Glomerular visceral epithelial cell (primary cell): Measurements from ENCODE around the gene NPTXR.

Experiments
- DNase-seq: peaks from one replicate; pipeline ENCODE4 v3.0.0-alpha.2; 2016; ENCODE audit errors: extremely low spot score

Gene NPTXR

DNA sequence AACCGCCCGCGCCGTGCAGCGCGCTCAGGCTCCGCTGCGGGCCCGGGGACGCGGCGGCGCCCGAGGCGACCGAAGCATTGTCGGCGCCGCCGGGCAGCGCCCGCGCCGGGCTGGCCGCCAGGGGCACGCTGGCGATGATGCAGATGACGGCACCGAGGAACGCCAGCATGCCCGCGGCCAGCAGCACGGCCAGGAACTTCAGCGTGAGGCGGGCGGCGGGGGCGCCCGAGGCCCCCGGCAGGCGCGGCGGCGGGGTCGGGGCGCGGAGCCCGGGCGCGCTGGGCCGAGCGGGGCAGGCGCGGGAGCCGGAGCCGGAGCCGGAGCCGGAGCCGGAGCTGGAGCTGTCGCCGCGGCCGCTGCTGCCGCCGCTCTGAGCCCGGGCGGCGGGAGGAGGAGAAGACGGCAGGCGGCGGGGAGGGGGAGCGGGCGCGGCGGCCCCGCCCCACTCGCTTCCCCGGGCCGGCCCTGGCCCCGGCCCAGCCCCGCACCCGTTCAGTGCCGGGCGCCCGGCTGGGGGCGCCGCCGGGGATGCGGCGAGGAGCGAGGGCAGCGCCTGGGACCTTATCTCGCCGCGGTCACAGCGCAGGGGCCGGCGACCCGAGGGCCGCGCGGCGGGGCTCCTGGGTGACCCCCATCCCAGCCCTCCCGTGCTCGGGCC is at the start of gene NPTXR:
Gene NPTXR, minus strand, starts transcription at position 372 of the 658 bp plus-strand sequence.
- DNase-seq: peak; percentile 47

DNA sequence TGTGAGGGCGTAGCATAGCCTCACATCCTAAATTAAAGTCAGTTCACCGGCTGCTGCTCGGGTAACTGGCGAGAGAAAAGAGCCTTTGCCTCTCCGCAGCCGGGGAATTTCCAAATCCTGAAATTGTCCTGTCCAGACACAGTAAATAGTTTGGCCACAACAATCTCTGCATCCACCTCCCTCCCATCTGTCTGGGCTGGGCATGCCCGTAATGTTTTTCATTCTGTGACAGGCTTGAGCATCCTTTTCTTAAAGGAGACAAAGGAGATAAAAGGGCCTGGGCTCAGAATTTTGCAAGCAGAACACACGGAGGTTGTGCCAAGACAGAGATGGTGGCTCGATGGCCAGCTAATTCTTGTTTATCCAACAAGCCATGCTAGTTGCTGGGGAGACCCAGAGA is 47.4 kb upstream of the NPTXR start:
- no peak for DNase-seq

DNA sequence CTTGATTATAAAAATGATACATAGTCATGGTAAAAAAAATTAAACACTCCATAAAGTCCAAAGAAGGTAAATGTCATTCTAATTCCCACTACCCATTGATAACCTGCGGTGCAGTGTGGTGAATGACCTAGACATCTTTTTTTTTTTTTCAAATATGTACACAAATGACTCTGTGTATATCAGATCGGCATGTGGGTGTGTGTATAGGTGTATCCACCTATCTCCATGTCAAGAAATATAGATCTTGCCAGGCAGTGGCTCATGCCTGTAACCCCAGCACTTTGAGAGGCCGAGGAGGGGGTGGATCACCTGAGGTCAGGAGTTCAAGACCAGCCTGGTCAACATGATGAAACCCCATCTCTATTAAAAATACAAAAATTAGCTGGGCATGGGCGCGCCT is 46.5 kb upstream of the NPTXR start:
- DNase-seq: no peak

DNA sequence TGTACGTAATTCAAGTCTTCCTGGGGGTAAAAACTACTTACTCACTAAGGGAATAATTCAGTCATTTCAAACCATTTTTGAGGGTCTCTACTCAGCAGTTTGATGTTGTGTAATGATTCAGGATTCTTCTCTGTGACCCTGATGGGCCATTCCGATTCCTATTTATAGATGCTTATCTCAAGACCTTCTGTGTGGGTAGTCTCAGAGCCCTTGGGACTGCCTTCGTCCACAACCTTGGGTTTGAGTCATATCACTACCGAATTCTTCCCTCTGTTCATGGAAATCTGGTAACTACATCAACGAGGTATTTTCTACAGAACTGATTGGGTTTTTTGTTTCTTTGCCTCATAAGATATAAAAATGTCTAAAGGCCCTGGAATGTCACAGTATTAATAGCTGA is 42.5 kb upstream of the NPTXR start:
- no peak for DNase-seq

DNA sequence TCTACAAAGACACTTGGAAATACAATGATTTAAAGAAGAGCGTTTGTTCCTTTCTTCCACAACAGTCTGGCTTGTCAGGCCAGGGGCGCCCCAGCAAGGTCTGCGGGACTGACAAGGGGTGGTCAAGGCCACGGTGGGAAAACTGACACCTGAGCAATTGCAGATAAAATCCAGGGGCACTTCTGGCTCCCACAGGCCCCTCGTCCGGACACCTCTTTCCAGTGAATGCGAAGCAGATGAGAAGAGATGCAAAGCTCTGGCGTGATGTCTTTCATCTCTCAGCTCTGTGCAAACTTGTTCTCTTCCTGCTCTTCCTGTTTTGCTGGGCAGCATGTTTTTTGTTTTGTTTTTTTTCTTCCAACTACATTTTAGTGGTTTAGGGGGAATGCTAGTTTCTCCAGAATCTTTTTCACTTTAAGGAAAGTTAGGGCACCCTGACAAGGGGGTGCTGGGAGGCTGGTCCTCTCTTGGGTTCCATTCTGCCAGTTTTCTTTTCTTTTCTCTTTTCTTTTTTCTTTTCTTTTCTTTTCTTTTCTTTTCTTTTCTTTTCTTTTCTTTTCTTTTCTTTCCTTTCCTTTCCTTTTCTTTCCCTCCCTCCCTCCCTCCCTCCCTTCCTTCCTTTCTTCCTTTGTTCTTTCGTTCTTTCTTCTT is 39.3 kb upstream of the NPTXR start:
- DNase-seq: no peak

DNA sequence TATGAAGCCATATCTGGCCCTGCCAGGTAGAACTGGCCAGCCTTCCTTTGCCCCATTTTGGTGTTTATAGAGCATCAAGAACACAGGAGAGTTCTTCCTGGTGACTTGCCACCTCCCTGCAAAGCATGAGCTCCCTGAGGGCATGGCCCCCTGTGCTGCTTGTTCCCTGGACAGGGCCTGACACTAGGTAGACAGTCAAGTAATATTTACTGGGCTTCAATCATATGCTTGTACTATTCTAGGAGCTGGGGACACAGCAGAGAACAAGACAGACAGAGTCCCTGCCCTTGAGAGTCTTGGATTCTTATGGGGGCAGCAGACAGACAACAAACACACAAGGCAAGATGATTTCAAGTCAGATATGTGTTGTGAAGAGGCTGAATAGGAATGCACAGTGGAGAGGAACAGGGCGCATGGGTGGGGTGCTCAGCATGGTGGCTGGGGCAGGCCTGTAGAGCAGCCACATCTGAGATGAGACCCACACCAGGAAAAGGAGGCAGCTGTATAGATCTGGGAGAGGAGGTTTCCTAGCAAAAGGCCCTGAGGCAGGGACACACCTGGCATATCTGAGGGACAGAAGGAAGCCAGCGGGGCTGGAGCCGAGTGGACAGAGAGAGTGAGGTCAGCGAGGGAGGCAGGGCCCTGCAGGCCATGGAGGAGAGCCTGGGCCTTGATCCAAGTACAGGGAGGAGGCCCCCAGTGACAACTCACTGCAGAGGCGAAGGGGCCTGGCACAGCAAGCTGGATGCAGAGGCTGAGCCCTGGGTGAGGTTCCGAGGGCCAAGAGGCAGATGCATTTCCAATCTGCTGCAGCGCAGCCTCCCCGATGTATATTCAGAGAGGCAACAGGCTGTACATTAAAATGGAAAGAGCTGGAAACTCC is 38.4 kb upstream of the NPTXR start:
- no peak for DNase-seq

DNA sequence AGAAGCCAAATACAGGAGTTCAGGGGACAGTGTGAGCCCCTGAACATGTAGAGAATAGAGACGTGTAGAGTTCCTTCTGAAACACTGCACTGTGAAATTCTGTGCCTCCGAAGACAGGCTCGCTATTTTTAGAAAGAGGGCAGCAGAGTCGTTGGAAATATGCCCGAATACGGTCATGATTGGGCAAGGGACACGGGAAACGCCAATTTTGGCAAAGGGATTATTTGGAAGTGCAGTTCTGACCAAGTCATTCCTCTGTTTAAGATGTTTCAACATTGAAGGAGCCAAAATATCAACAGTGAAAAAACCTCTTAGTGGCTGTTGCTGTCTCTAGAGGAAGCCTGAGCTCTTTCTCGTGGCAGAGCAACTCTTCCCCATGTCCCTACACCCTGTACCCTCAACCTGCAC is 37.6 kb upstream of the NPTXR start:
- DNase-seq: no peak

DNA sequence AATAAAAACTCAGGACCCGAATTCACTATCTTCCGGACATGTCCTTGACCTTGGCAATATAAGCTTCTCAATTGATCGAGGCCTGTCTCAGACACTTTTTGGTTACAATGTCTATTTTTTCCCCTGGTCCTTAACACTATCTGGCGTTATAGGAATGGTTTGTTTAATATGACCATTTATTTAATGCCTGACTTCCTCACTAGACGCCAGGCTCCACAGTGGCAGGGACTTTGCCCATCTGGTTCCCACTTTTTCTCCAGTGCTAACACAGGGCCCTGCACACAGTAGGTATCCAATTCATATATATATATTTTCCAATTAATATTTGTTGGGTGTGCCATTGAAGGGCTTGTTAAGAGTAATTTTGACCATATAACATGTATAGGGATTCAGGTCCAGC is 36.1 kb upstream of the NPTXR start:
- DNase-seq: no peak

DNA sequence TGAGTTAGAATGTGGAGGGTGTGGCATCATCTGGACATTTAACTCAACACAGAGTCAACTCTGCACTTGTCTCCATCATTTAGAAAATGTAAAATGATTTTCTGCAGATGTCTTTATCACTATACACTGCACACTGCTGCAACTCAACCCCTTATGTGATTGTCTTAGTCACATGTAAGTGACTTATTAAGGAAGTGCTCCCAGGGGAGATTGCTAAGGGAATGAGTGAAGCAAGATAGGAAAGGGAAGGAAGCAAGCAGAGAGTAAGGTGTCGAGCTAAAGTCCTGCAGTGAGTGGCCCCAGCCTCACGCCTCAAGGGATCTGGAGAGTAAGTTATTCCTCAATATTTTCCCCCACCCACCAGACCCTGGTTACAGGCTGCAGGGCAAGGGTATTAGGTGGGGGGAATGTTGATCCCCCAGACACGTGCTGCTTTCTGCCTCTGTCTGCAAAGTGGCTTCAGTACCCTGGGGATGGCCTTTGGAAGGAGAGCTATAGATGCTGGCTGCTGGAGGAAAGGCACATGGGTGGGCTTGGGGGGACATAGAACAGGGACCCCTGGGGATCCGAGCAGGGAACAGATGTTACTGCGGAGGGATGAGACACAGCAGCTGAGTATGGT is 35.4 kb upstream of the NPTXR start:
- DNase-seq: no peak

DNA sequence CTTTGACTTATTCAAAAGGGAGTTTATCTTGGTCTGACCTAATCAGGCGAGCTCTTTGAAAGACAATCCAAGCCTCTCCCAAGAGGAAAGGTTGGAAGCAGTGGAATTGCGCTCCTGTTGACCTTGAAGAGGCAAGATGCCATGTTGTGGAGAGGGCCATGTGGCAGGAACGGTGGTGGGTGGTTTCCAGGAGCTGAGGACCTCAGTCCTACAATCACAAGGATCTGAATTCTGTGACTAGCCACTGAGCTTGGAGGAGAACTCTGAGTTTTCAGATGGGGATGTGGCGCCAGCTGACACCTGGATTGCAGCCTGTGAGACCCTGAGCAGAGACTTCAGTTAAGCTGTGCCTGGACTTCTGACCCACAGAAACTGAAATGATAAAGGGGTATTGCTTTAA is 34.2 kb upstream of the NPTXR start:
- no peak for DNase-seq

DNA sequence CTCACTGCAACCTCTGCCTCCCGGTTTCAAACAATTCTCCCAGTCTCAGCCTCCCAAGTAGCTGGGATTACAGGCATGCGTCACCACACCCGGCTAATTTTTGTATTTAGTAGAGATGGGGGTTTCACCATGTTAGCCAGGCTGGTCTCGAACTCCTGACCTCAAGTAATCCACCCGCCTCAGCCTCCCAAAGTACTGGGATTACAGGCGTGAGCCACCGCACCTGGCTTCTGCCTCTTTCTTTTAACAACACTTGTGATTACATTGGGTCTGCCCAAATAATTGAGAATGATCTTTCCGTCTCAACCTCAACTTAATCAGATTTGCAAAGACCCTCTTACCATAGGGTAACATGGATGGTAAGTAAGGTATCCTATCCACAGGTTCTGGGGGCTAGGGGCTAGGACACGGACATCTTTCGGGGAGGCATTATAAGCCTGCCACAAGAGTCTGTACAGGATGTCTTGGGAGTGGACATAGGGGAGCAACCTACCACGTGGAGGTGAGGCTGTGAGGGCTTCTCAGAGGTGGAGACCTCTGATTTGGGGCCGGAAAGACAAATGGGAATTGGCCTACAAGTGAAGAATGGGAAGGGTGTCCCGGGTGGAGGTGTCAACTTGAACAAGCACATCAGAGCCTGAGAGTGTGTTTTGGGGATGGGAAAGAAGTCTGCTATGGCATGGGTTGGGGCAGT is 30.8 kb upstream of the NPTXR start:
- DNase-seq: no peak

DNA sequence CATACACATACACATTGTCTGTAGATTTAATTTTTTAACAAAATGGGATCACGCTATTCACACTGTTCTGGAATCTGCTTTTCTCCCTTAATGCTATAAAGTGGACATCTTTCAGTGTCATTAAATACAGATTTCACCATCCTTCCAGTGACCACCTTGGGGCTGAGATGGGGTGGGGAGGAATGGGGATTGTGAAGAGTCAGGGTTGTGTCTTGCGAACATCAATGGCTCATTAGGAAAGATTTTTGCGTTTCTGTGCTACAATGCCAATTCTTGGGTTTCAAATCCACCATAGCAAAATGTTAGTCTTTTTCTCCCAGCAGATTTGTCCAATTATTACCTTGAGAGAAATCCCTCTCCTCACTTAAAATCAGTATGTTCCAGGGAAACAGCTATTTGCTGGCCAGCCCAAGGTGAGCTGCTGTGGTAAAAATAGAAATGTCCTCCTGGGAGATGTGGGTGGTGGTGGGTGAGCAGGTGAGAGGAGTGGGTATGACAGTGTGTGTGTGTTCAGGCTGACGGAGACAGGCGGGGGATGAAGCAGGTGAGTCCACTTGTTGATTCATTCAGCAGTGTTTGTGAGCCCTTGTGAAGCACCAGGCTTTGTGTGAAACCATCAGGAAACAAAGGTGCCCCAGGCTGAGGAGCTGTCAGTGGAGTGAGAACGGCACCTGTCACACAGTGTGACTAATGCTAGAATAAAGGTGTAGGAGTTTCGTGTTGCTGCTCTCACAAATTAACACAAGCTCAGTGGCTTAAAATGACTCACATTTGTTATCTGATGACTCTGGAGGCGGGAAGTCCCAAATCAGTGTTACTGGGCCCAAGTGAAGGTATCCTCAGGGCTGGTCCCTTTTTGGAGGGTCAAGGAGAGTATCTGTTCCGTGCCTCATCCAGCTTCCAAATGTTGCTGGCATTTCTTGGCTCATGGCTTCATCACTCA is 29.9 kb upstream of the NPTXR start:
- DNase-seq: no peak

DNA sequence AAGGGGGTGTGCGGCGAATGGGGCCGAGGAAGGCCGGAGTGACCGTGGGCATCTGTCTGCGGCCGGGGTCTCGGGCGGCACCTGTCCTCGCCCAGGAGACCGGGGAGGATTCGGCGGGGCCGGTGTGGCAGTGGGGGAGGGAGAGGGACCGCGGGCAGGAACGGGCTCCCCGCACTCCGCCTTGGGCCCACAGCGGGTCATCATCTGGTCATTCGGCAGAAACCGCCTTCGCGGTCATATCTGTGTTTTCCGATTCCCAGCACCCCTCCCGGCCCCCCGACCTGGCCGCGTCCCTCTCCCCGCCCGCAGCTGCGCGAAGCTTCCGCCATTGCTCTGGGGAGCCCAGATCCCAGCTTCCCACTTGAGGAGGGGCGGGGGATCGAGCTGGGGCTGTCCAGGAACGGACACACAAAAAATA is 29.0 kb upstream of the NPTXR start:
- no peak for DNase-seq

DNA sequence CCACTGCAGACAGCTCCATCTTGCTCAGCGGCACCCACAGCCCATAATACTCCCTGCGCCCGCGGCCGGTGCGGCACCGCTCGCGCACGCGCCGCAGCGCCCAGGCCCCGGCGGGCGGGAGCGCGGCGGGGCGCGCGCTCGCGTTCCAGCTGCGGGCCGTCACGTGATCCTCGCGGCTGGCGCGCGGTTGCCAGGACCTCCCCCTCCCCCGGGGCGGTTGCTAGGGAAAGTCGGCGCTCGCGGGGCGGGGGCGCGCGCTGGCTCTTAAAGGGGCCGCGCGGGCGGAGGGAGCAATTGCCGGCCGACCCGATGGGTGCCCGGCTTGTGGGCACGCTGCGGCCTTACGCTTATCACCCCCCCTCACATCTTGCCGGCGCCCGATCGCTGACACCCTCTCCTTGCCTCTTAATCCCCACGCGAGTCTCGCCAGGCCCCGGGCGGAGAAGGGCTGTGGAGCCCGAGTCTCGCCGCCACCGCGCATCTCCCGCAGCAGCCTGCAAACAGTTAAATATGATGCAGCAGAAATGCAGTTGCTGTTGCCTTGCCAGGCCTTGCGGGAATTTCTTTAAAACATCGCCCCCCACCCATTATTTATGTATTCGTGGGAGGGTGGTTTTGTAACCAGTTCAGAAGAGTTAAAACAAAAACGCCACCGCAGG is 28.5 kb upstream of the NPTXR start, which contains the start of gene CBX6:
Gene CBX6, minus strand, starts transcription at position 45 of the 659 bp plus-strand sequence. Its CDS starts 26 bp downstream, at position 19.
- peak; percentile 87 for DNase-seq

DNA sequence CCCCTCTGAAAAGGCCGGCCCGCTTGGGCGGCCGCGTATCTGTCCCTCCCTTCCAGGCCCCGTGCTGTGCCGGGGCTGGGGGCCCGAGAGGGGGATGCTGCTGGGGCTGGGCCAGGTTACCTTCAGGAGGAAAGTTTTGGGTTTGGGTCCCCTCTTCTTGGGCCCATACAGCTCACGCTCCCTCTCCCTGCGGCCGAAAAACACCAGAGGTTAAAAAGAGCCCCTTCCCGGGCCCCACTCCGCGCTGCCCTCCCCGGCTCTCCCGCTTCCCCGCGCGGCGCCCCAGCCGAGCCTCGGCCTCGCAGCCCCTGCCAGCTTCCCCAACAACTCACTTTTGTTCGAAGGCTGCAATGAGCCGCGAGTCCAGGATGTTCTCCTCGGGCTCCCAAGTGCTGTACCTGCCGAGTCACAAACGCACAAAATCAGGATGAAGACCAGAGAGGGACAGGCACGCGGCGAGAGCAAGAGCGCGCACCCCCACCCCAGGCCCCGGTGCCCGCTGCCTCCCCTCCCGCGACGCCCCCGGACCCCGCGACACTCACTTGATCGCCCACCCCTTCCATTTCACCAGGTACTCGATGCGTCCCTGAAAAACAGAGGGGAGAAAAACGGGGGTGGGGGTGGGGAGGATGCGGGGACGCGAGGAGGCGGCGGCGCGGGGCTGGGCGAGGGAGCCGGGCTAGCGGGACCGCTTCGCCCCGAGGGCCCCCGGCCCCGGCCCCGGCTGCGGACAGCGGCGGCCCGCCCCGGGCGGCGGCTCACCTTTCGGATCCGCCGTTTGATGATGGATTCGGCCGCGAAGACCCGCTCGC is 27.7 kb upstream of the NPTXR start:
- DNase-seq: no peak

DNA sequence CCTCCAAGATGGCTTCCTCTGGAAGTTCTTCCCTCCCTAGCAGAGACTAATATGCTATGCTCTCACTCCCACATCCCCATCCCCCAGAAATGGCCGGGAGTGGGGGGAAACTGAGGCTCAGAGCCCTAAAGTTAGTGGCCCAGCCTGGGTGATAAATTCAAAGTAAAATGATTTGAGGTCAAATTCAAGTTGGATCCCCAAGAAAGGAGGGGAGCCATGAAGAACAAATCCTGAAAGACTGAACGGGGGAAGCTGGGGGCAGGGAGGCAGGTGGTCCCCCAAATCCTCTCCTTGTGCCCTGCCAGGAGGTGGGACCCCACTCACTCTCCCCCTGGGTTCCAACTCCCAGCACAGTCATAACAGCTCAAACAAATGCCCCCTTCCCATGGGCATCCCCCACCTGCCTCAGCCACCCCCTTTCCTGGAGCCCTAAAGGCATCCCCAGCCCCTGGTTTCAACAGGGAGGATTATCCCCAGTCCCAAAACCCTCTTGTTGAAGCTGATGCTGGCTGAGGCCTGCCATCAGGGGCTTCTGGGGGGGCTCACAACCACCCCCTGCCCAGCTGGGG is 27.0 kb upstream of the NPTXR start:
- no peak for DNase-seq

DNA sequence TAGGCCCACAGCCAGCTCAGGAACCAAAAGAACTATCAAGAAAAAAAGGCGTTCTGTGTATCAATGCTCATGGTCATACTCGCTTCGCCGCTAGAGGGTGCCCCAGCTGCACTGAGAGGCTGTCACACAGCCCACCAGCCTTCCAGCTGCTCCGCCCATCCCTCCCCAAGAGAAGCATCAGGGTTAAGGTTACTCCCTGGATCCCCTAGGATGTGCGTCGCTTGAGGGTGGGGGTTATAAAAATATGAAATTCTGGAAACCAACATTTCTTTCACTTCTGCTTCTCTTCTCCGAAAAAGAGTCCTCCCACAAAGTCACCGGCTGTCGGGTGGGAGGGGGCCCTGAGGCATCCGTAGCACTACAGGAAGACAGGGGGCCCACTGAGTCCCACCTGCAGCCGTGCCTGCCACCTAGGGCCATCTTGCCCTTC is 26.5 kb upstream of the NPTXR start:
- peak; percentile 78 for DNase-seq

DNA sequence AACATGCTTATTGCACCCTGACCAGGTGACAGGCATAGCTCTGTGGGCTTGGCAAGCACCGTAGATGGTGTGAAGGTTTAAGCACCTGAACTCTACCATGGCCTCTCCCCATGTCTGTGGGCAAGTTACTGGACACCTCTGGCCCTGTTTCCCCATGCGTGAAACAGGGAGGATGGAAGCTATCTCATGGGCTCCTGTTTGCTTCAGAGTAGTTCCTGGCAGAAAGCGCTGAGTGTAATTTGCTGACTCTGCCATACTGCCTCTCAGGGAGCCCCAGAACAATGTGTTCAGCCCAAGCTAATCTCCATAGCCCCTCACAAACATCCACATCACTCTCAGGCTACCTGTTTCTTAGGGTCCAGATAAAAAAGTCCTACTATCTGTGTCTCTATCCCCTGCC is 25.8 kb upstream of the NPTXR start:
- DNase-seq: no peak
